CD4-positive, alpha-beta T cell treated with Interleukin-17A for 1 hour (primary cell): Measurements from ENCODE around the gene SLC6A18.

ENCODE experiments used
- DNase-seq: peaks from one replicate; pipeline ENCODE4 v3.0.0-alpha.2; 2020

SLC6A18 gene

GRCh38 chr5:1187234-1187949 is 37.8 kb upstream of the SLC6A18 start:
- DNase-seq, result no peak

- no peak for DNase-seq
These were observed 37.2 kb upstream of the SLC6A18 start for GRCh38 chr5:1187950-1188334.

DNA sequence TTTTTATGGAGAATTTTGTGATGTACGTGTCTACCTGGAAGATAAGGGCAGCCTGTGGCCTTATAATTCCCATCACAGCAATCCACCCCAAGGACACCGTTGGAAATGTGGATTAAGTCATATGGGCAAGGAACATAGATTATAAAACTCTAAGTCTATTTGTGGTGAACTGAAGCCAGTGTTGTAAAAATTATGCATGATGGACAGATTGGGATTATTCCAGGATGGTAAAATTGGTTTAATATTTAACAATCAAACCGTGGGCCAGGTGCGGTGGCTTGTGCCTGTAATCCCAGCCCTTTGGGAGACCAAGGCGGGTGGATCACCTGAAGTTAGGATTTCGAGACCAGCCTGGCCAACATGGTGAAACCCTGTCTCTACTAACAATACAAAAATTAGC is 36.7 kb upstream of the SLC6A18 start:
- no peak for DNase-seq

GRCh38 chr5:1189269-1189668 is 35.9 kb upstream of the SLC6A18 start:
- no peak for DNase-seq

GRCh38 chr5:1190278-1190677 is 34.9 kb upstream of the SLC6A18 start:
- no peak for DNase-seq

DNA sequence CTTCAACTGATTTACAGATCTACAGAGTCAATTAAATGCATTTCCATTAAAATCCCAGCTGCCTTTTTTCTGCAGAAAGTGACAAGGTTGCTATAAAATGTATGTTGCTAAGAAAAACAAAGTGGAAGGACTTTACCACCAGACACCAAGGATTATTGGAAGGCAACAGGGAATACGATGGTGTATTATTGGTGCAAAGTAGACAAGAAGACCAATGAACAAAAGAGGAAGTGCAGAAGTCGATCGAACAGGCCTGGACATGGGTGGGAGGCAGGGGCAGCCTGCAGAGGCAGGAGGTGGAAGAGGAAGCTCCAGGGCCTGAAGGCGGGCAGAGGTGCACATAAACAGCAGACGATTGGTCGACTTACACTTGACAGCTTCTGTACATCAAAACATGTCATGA is 34.3 kb upstream of the SLC6A18 start:
- no peak for DNase-seq

DNA sequence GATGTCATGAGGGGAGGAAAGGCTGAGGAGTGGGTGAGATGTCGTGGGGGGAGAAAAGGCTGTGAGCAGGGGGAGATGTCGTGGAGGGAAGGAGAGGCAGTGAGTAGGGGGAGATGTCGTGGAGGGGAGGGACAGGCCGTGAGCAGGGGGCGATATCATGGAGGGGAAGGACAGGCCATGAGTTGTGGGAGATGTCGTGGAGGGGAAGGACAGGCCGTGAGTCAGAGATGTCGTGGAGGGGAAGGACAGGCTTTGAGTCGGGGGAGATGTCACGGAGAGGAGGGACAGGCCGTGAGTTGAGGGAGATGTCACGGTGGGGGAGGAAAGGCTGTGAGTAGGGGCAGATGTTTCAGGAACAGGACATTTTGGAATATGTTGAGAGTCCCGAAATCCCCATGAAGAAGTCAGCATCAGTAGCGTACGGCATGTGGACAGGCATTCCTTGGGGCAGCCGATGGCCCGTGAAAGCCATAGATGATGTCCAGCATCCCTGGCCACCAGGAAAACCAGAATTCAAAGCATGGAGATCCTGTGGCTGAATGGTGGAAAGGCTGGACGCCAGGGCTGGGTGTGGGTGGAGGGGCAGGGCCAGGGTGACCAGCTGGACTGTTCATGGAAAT is 32.1 kb upstream of the SLC6A18 start:
- DNase-seq, result no peak

DNA sequence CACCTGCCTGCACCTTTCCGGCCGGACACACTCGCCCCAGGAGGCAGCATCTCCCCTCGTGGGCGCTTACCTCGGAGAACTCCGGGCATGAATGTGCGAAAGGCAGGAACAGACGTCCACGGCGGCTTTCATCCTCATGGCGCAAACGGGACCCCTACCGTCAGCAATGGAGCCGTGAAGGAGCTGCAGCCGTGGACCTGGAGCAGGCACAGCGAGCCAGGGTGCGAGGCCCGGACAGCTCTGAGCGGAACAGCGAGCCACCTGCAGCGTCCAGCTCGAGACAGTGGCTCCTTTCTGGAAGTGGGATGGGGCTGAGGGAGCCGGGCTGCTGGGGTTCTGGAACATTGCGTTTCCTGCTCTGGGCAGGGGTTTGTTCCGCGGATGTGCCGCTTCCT is 31.6 kb upstream of the SLC6A18 start:
- no peak for DNase-seq

DNA sequence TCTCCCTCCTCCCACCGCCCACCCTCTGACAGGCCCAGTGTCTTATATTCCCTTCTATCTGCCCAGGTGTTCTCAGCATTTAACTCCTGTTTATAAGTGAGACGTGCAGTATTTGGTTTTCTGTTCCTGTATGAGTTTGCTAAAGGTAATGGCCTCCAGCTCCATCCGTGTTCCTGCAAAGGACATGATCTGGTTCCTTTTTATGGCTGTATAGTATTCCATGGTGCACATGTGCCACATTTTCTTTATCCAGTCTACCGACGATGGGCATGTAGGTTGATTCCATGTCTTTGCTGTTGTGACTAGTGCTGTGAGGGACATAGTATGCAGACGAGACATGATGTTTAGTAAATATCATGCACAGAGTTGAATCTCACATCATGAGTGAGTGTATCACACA is 30.8 kb upstream of the SLC6A18 start:
- no peak for DNase-seq

DNA sequence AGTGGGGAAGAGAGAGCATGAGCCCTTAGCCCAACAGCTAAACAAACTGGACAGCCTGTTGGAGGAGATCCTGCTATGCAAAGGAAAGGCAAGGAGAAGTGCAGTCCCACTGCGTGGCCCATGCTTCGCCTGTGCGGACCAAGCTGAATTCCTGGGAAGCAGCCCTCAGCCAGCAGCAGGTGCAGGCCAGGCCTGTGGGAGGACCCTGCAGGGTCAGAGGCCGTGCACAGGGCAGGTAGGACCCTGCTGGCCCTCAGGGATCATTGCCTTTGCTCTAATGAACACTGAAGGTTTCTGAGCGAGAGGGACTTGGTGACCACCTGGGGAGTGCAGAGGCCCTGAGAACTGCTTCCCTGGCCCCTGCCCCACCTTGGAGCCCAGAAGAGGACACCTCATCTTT is 29.7 kb upstream of the SLC6A18 start:
- no peak for DNase-seq

GRCh38 chr5:1195916-1196315 is 29.3 kb upstream of the SLC6A18 start:
- DNase-seq, result no peak

GRCh38 chr5:1196562-1196961 is 28.6 kb upstream of the SLC6A18 start:
- DNase-seq, result no peak

DNA sequence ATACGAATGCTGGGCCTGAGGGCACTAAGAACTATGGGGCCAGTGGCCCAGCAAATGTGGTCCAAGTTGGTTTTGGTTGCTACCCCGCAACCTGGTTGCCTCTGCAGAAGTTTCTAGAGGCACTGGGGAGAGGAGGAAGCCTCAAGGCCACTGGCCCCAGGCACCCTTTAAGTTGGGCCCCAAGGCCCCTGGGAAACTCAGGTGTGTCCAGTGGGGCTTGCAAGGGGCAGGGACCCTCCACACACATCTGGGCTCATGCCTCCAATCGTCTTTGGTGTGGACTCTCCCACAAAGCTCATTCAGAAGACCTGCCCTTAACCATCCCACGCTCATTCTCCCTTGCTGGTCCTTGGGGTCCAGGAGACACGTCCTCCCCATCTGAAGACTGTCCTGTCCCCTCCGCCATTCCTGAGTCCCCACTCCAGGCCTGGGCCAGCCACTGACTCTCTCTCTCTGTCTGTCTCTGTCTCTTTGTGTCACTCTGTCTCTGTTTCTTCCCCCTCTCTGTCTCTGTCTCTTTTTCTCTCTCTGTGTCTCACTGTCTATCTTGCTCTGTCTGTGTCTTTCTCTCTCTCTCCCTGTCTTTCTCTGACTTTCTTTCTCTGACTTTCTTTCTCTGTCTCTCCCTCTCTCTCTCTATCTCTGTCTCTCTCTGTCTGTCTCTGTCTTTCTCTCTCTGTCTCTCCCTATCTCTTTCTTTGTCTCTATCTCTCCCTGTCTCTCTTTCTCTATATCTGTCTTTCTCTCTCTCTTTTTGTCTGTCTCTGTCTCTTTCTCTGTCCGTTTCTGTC is 27.1 kb upstream of the SLC6A18 start:
- DNase-seq, result no peak

DNA sequence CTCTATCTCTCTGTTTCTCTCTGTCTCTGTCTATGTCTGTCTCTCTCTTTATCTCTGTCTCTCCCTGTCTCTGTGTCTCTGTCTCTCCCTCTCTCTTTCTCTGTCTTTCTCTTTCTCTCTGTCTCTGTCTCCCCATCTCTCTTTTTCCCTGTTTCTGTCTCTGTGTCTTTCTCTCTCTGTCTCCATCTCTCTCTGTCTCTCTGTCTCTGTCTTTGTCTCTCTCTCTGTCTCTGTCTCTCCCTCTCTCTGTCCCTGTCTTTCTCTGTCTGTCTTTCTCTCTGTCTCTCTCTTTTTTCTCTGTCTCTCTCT is 25.9 kb upstream of the SLC6A18 start:
- DNase-seq, result no peak

DNA sequence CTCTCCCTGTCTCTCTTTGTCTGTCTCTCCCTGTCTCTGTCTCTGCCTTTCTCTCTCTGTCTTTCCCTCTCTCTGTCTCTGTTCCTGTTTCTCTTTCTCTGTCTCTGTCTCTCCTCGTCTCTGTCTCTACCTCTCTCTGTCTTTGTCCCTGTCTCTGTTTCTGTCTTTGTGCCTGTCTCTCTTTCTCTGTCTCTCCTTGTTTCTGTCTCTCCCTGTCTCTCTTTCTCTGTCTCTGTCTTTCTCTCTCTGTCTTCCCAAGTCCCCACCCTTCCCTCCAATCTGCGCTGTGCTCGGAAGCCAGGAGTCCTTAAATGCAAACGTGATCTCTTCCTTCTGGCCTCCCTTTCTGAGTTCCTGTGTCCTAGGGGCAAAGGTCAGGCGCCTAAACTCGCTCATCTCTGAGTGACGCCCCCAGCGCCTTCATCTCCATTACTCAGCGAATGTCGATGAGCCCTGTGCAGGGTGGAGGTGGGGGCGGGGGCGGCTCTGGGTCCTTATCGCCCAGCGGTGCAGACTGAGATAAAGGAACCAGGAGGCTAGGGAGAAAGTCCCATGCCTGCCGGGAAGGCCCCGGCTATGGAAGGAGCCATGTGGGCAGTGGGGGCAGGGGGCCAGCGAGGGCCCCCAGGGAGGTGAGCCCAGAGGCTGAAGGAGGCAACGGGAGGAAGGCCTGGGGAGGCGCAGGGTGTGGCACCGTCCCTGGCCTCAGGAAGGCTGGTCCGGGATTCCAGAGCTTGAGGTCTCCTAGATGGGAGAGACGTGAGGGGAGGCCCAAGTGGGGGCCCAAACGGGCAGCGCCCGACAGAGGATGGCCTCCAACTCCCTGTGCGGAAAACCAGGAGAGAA is 25.3 kb upstream of the SLC6A18 start:
- no peak for DNase-seq

- no peak for DNase-seq
These were observed 24.5 kb upstream of the SLC6A18 start for GRCh38 chr5:1200495-1201326.

- DNase-seq, result no peak
These were observed 23.7 kb upstream of the SLC6A18 start, which contains the start of gene SLC6A19 for GRCh38 chr5:1201327-1202025. TSS of gene SLC6A19 (plus strand) at chr5:1201595. CDS start at chr5:1201651, 56 bp downstream.

GRCh38 chr5:1202026-1202797 is 23.0 kb upstream of the SLC6A18 start:
- DNase-seq, result no peak

GRCh38 chr5:1202798-1203185 is 22.4 kb upstream of the SLC6A18 start:
- no peak for DNase-seq

GRCh38 chr5:1203311-1203967 is 21.7 kb upstream of the SLC6A18 start:
- DNase-seq, result no peak
